ENCODE results near the gene POU3F2. TPM values are rescaled to one million over a fixed set of nuclear protein-coding genes. Genes with fewer than 3 reads are reported as not detected.

Gene POU3F2
- total RNA-seq, 4 donors from 2014 or later = not detected

DNA sequence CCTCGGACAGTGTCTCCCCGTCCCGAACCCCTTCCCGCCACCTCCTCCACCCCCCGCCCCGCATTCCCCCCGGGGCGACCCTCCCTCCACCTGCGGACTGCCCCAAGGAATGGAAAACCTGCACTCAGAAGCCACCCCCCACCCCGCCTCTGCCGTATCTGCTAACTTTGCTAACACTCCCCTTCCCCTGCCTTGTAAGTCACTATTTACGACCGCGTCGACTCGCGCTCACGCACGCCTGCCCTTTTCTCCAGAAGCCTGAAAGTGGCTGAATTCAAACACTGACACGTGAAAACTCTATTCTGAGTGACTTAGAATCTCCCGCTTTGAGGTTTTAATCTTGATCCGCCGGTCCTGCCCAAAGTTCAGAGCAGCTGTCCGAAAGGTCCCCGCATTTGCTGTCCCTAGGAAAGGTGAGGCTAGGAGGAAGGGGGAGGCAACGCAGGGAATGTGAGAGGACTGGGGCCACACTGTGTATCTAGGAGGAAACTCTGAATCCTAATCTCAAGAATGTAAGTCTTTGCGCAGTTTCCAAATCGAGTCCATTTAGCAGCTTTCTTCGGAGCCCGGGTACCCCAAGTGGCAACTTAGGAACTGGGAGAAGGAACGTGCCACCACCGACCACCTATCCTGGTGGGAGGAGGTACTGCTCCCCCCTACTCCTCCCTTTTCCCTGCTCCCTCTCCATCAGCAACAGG, 9.3 kb upstream of the POU3F2 start:
- TF ChIP-seq, protein P1, sequence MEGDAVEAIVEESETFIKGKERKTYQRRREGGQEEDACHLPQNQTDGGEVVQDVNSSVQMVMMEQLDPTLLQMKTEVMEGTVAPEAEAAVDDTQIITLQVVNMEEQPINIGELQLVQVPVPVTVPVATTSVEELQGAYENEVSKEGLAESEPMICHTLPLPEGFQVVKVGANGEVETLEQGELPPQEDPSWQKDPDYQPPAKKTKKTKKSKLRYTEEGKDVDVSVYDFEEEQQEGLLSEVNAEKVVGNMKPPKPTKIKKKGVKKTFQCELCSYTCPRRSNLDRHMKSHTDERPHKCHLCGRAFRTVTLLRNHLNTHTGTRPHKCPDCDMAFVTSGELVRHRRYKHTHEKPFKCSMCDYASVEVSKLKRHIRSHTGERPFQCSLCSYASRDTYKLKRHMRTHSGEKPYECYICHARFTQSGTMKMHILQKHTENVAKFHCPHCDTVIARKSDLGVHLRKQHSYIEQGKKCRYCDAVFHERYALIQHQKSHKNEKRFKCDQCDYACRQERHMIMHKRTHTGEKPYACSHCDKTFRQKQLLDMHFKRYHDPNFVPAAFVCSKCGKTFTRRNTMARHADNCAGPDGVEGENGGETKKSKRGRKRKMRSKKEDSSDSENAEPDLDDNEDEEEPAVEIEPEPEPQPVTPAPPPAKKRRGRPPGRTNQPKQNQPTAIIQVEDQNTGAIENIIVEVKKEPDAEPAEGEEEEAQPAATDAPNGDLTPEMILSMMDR (IDR thresholded peaks at IDR 0.05; ENCODE audit: low read depth) = no peak

DNA sequence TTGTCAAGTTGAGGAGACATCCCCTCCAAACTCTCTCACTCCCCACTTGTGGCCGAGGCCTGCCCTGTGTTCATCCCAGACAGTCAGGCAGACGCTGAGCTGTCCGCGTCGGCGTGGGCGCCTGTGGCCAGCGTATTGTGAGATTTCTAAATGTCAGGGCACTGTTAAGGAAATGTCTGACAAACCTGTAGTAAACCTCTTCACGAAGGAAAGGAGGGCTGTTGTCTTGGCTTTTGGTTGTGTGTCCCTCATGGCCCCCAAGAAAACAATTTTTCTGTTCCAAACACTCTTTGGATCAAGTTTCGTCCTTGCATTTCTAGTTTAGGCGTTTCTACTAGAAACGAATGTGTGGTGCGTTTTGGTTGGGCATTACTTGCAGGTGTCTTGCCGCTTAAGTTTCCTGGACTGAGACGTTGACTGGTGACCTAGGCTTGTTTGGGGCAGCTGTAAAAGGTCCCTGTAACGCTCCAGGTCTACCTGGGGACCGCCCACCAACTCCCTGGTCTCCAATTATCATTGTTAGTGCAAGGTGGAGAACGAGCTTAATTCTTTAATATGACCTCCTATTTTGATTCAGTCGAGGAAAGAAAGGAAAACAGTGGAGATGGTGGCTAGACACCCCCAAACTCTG, 8.7 kb upstream of the POU3F2 start:
- TF ChIP-seq, protein P1 (IDR thresholded peaks at IDR 0.05; ENCODE audit: low read depth) = no peak

DNA sequence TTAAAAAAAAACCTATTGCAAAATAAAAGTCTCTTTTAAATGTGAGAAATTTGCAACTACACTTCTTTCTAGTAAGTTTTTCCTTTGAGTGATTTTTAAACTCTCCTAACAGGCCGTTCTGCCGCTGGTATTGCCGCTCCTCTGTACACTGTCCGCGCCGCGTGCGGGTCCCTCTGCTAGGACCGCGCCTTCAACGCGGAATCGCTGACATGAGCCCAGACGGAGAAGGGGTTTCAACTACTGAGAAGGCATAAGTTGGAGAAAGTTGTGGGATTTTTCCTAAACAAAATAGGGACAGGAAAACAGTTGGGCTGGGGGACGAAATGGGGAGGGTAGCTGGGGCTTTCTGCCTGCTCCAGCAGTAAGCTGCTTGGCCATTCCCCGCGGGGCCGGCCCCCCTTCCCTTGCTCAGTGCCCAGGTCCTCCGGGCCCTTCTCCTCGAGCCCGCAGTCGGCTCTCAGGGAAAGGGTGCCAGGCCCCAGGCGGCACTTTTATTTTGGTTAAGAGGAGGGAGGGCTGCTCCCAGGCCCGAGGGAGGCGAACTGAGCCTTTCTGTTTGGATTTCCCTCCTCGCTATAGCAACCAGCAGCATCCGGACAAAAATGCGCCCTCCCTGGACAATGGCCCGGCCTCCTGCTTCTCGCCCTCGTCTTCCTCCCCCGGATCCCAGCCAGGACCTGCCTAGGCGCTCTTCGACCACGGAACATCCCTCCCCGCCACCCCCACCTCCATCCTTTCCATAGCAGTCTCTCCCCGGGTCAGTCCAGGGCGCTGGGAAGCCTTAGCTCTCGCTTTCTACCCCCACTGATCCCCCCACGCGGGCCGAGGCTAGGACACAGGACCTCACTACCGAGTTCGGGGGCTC, 6.8 kb upstream of the POU3F2 start:
- TF ChIP-seq, protein P1 (IDR thresholded peaks at IDR 0.05; ENCODE audit: low read depth) = no peak

DNA sequence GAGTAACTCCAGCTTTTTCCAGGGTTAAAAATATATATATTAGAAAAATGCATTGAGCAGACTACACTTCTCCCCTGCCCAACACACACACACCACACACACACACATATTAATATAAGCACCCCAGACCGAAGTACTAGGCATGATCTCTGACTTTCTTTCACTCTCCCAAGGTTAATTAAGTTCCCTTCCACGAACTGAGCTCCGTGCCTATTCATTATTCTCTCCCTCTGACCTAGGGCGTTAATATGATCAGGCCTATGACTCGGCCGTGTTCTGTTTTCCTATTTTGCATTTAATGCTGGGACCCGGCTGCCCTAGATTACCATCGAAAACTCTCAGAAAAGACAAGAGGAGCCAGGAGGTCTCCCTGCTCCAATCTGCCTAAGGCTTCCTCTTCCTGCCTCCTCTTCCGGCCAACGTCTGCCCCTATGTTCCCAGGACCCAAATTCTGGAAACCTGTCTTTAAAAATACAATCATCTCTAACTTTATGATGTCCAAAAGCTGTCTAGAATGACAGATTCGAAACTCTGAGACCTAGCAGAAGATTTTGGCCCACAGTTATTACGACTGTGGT, 6.1 kb upstream of the POU3F2 start:
- TF ChIP-seq, protein P1 (IDR thresholded peaks at IDR 0.05; ENCODE audit: low read depth) = no peak

DNA sequence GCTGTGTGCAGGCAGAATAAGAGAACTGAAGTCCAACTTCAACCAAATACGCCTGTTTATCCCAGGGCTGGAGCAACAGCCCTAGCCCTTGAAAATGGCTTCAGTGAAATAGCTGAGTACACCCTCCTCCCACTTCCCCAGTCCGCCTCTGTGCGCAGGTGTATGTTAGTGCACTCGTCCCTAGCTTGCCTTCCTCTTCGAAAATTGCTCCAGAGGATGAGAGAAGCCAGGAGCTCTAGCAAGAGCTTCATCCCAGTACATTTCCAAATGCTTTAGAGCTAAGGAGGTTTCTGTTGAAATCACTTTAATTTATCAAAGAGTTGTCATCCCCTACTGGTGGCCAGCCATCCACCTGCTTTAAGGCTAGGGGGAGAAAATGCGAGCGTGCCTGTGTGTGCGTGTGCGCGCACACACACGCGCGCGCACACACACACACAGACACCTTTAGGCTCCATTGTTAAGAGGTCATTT, 5.4 kb upstream of the POU3F2 start:
- TF ChIP-seq, protein P1 (IDR thresholded peaks at IDR 0.05; ENCODE audit: low read depth) = no peak

DNA sequence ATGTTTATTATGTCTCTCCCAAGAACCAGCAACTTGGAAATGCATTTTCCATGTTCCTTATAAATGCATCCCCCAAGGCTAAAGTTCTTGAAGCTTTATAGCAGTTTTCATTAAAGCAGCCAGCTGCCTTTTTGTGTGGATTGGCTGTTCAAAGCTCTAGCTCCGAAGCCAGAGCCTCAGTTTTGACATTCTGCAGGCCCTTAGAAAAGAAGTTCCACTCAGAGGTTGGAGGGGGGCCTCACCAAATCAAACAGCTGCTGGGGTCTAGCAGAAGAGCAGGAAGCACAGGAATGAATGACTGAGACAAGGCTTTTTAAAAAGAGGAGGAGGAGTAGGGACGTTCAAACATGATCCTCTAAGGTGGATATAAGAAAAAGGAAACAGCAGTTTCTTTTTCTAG, 4.2 kb upstream of the POU3F2 start:
- TF ChIP-seq, protein P1 (IDR thresholded peaks at IDR 0.05; ENCODE audit: low read depth) = no peak
